Spinal cord (tissue), 10 donors: ENCODE results near the gene FCF1. TPM values are rescaled to one million over a fixed set of nuclear protein-coding genes. Genes with fewer than 3 reads are reported as not detected.

Experiments used
- DNase-seq, 6 donors: peaks; one replicate each; pipeline versions ENCODE4 v3.0.0 to v3.0.0-alpha.2; 2013 to 2015; ENCODE audit warnings: low spot score in 6 of 6, low read depth in 4 of 6
- H3K27ac ChIP-seq: one replicate; pipeline ENCODE4 v1.5.1; 2013; ENCODE audit warnings: low read depth, low read length, control low read depth
- H3K27me3 ChIP-seq: one replicate; pipeline ENCODE4 v1.6.1; 2013; ENCODE audit warnings: low read length; ENCODE audit not compliant: control insufficient read depth, insufficient read depth
- H3K36me3 ChIP-seq: one replicate; pipeline ENCODE4 v1.6.1; 2013; ENCODE audit warnings: low read length; ENCODE audit not compliant: control insufficient read depth, insufficient read depth
- H3K4me1 ChIP-seq: one replicate; pipeline ENCODE4 v1.6.1; 2013; ENCODE audit warnings: low read length; ENCODE audit not compliant: control insufficient read depth, insufficient read depth
- H3K4me3 ChIP-seq: one replicate; pipeline ENCODE4 v1.5.1; 2013; ENCODE audit warnings: low read depth, low read length, control low read depth
- H3K9me3 ChIP-seq: one replicate; pipeline ENCODE4 v1.6.1; 2013; ENCODE audit warnings: low read length; ENCODE audit not compliant: control insufficient read depth, insufficient read depth
- WGBS: methylation state at CpG from one replicate; pipeline ENCODE4 v1.1.5; 2013; ENCODE audit warnings: missing lambda C conversion rate; ENCODE audit not compliant: insufficient coverage; 5-methylcytosine and 5-hydroxymethylcytosine counted together
- long read RNA-seq, 4 donors: transcript quantifications; one replicate each; lab custom pipeline, GENCODE V29; 2026
- polyA plus RNA-seq, 2 donors: library from polyadenylated mRNA; unstranded; fragments of 120-200 nt; gene quantifications; one replicate each; pipeline ENCODE4 v1.2.1, GENCODE V29; 2013; ENCODE audit not compliant: insufficient read length in 2 of 2
- total RNA-seq, 2 donors: library from RNA; depleted of rRNA in 1 of 2; stranded (reverse); fragments of 120-200 nt in 1 of 2; fragments of >200 nt in 1 of 2; gene quantifications; one replicate each; pipeline versions ENCODE4 v1.2.3 to v1.2.4, GENCODE V29; 2013 to 2014
- donor health status: healthy.

The FCF1 gene
- total RNA-seq (10 to 100 TPM; 23.3 to 30.7 TPM), polyA plus RNA-seq (10 to 100 TPM; 39.4 to 42.3 TPM)
- long read RNA-seq, donor 1, full-length matches to known transcripts = 6 of 6 reads
- long read RNA-seq, donor 1, partial matches to known transcripts = 0 of 6 reads
- long read RNA-seq, donor 1, other reads (novel, unspliced or antisense) = 0 of 6 reads
- long read RNA-seq, donor 2, full-length matches to known transcripts = 2 of 2 reads
- long read RNA-seq, donor 2, partial matches to known transcripts = 0 of 2 reads
- long read RNA-seq, donor 2, other reads (novel, unspliced or antisense) = 0 of 2 reads
- long read RNA-seq, donor 3, full-length matches to known transcripts = 3 of 3 reads
- long read RNA-seq, donor 3, partial matches to known transcripts = 0 of 3 reads
- long read RNA-seq, donor 3, other reads (novel, unspliced or antisense) = 0 of 3 reads
- long read RNA-seq, donor 4, full-length matches to known transcripts = 5 of 5 reads
- long read RNA-seq, donor 4, partial matches to known transcripts = 0 of 5 reads
- long read RNA-seq, donor 4, other reads (novel, unspliced or antisense) = 0 of 5 reads

DNA sequence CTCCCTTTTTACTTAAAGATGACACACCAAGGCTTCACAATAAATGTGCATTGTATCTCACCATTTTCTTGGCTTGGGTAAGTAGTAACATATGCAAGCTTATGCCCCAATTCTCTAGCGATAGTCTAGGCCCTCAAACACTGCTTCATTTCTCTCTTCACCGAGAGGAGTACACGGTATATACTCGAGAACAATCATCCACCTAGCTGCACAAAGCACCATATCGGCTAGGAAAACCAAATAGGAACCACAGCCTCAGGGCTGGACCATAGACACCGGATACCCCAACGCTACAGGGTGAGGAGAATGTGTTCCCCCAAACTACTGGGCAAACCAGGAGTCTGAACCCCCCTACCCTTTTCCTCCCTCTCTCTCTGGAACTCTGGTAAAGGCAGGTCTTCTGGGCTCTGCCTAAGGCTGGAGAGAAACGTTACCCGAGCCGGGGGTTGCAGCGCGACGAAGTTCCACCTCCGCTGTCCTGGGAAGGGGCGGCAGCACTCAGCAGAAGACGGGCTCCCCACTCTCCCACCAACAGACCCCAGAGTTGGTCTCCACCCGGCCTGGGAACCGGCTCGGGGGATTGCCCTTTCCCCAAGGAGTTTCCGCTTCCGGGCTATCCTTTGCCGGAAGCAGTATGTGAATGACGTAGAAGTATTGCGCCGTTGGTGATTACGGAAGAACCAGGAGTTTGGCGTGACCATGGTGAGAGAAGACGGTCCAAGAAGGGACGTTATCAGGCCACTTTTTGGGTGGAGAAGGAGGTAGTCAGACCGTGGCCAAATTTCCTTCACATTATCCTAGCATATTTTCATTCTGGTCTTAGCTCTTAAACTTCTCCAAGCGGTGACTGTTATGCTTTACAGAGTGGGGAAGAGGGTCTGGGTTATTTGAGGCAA is at the start of gene FCF1, which contains the start of gene AREL1:
FCF1 (plus strand) TSS at position 646 of the 896 bp plus-strand sequence; CDS start at position 700, 54 bp downstream.
AREL1 (minus strand) TSS at position 582 of the 896 bp plus-strand sequence. CDS start 27,465 bp downstream, outside the sequence.
- WGBS = under 1% methylated on average over 23 of the region's 31 CpGs
- Histone ChIP-seq H3K27ac (peak within 1 kb of the TSS; percentile 63), H3K4me1 (peaks cover 10% of the 10 kb centered on the region), H3K9me3 (no peaks in the 10 kb centered on the region), H3K4me3 (peak within 1 kb of the TSS; percentile 85), H3K27me3 (no peaks in the 10 kb centered on the region), H3K36me3 (peaks cover 4% of the 10 kb centered on the region)
- peak; percentile 88 to 98 (median 92) for DNase-seq

DNA sequence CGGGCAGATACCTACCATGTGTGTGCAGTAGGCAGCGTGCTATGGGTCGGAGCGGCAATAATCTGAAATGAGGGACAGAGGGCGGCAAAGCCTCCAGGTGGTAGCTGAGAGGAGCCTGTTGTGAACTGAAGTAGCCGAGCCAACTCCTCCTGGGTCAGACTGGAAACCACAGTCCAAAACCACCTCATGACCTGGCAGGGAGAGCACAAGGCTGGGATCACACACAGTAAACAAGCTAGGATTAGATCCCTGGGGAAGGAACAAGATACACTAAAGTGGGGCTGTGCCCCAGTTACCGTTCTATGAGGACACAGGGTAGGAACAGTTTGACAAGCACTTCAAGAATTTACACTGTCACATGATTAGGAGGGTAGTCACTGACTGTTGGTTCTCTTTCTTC is 49.1 kb upstream of the FCF1 start:
- H3K27me3 ChIP-seq = no peaks in the 10 kb centered on the region
- H3K36me3 ChIP-seq = peaks cover 42% of the 10 kb centered on the region
- no peaks in the 10 kb centered on the region for H3K4me1 ChIP-seq
- no peaks in the 10 kb centered on the region for H3K9me3 ChIP-seq
- H3K4me3 ChIP-seq = no peak overlapping the region
- no peak overlapping the region for H3K27ac ChIP-seq
- 97% methylated on average over 5 of the region's 7 CpGs for WGBS
- DNase-seq = no peak

DNA sequence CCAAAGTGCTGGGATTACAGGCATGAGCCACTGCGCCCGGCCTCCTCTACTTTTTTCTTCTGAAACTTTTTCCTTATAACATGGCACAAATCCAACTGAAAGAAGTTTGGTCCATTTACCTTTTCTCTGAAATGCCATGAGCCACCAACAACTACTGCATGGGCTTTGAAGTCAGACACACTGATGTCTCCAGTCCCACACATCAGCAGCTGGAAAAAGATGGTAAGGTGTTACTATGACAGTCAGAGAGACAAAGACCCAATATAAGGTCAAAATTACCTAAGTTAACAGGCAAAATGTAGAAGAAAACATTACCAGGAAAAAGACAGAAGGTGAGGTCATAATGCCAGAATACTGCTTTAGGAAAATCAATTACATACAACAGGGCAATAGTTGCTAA is 48.2 kb upstream of the FCF1 start:
- H3K36me3 ChIP-seq = peaks cover 37% of the 10 kb centered on the region

GRCh38 chr14:74667758-74668157 is 45.2 kb upstream of the FCF1 start:
- Histone ChIP-seq H3K4me1 (no peaks in the 10 kb centered on the region), H3K27me3 (no peaks in the 10 kb centered on the region), H3K9me3 (no peaks in the 10 kb centered on the region), H3K27ac (no peak overlapping the region), H3K36me3 (peaks cover 42% of the 10 kb centered on the region), H3K4me3 (no peak overlapping the region)
- no peak for DNase-seq
- WGBS = no CpG with 5 or more reads among the region's 1 CpG

More for the DNA sequence above, 48.2 kb upstream of the FCF1 start:
- WGBS = 100% methylated on average over 2 of the region's 2 CpGs
- Histone ChIP-seq H3K9me3 (no peaks in the 10 kb centered on the region), H3K27ac (no peak overlapping the region), H3K4me3 (no peak overlapping the region), H3K27me3 (no peaks in the 10 kb centered on the region), H3K4me1 (no peaks in the 10 kb centered on the region)
- no peak for DNase-seq

DNA sequence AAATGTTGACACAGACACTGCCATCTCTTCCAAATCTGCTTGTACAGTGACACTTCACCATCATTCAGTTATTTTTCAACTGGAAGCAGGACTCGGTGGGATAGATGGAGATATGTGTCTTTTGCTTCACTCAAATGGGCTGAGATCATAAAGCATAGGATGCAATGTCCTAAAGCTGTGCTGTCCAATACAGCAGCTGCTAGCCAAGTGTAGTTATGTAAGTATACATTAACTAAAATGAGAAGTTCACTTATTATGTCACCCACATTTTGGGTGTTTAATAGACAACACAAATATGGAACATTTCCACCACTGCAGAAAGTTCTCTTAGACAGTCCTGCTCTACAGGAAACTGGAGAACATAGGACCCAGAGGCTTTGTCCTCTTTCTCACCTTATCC is 43.7 kb upstream of the FCF1 start:
- Histone ChIP-seq H3K4me1 (no peaks in the 10 kb centered on the region), H3K4me3 (no peak overlapping the region), H3K9me3 (no peaks in the 10 kb centered on the region), H3K27ac (no peak overlapping the region), H3K27me3 (no peaks in the 10 kb centered on the region), H3K36me3 (peaks cover 38% of the 10 kb centered on the region)
- DNase-seq = no peak
- WGBS = no CpG with 5 or more reads among the region's 1 CpG

- DNase-seq = no peak
- H3K9me3 ChIP-seq = no peaks in the 10 kb centered on the region
- no peak overlapping the region for H3K4me3 ChIP-seq
- H3K27ac ChIP-seq = no peak overlapping the region
- no peaks in the 10 kb centered on the region for H3K27me3 ChIP-seq
- 95% methylated on average over 10 of the region's 10 CpGs for WGBS
- H3K4me1 ChIP-seq = no peaks in the 10 kb centered on the region
- peaks cover 36% of the 10 kb centered on the region for H3K36me3 ChIP-seq
Measured at GRCh38 chr14:74669846-74670245, 43.1 kb upstream of the FCF1 start.

DNA sequence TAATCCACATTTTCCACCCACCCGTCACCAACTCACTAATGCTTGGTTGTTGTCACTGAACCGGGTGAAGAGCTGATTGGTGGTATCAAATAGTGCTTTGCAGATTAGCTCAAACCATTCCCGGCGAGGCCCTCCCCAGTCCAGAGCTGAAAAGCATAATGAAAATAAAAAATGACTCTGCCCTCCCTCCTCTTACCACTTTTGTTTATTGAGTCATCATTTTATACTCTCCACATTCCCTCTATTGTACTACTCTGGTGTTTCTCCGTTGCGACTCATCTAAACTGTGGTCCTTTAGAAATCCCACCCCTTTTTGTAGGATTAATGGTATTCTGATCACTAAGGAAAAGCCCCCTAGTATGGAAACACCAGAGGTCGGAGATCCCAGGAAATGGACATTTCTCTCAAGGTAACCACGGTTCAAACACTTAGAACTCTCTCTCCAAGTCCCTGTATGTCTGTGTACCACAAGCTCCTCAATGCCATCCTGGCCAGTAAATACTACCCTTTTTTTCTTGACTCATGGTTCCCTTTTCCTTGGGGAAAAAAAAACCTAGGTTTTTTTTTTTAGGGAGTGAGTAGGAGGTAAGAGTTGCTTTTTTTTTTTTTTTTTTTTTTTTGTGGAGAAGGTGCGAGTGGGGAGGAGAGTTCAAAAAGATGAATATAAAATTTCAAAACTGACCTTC is 42.1 kb upstream of the FCF1 start:
- DNase-seq = no peak
- H3K4me1 ChIP-seq = no peaks in the 10 kb centered on the region
- no peaks in the 10 kb centered on the region for H3K27me3 ChIP-seq
- no peak overlapping the region for H3K27ac ChIP-seq
- H3K9me3 ChIP-seq = no peaks in the 10 kb centered on the region
- peaks cover 39% of the 10 kb centered on the region for H3K36me3 ChIP-seq
- no peak overlapping the region for H3K4me3 ChIP-seq
- WGBS = 90% methylated on average over 2 of the region's 9 CpGs

DNA sequence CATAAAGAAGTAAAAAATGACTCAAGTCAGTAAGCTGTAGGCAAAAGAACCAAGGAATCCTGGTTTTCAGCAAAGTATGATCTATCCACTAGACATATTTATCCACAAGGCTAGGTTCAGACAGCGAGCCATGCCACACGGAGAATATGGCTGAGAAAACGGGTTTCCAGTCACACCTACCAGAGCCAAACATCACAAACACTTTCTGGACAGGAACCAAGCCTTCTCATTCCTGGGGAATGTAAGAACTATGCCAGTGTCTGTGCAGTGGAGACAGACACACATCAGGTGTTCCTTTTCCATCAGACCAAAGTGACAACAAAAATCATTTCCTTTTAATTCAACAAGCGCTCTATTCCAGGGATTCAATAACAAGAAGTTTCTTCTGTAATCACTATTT is 41.2 kb upstream of the FCF1 start:
- H3K27ac ChIP-seq = no peak overlapping the region
- DNase-seq = no peak
- no peaks in the 10 kb centered on the region for H3K27me3 ChIP-seq
- H3K9me3 ChIP-seq = no peaks in the 10 kb centered on the region
- H3K4me3 ChIP-seq = no peak overlapping the region
- peaks cover 39% of the 10 kb centered on the region for H3K36me3 ChIP-seq
- no CpG with 5 or more reads among the region's 4 CpGs for WGBS
- H3K4me1 ChIP-seq = no peaks in the 10 kb centered on the region

GRCh38 chr14:74673768-74674167 is 39.2 kb upstream of the FCF1 start:
- H3K36me3 ChIP-seq = peaks cover 44% of the 10 kb centered on the region
- DNase-seq = peak in 1 of 6 donors; percentile 47
- WGBS = 80% methylated on average over 1 of the region's 4 CpGs

More at GRCh38 chr14:74673768-74674167, 39.2 kb upstream of the FCF1 start:
- Histone ChIP-seq H3K4me1 (no peaks in the 10 kb centered on the region), H3K27ac (no peak overlapping the region), H3K27me3 (no peaks in the 10 kb centered on the region), H3K9me3 (no peaks in the 10 kb centered on the region), H3K4me3 (no peak overlapping the region)
